Effector memory CD8-positive, alpha-beta T cell (primary cell): ENCODE results near the gene UBAP1L.
"Not testable (repeated sequence)": the region's sequence is repeated elsewhere in the genome, so short reads cannot be mapped to it uniquely, and the experiment has no call there.

Source experiments
- ATAC-seq: fragments of 150-1000 bp; cut with Tn5 transposase; replicated peaks from 2 replicates; pipeline ENCODE4 v1.10.0; 2021; ENCODE audit warnings: mild to moderate bottlenecking, moderate library complexity
- DNase-seq, 3 experiments: peaks; one replicate each; pipeline ENCODE4 v3.0.0; 2021
- H3K27ac Mint-ChIP-seq, 2 donors: one replicate each; pipeline ENCODE4 v1.8.0; 2022; ENCODE audit warnings: mild to moderate bottlenecking in 2 of 2, mixed read lengths in 2 of 2, moderate library complexity in 2 of 2
- H3K27me3 Mint-ChIP-seq, 2 donors: one replicate each; pipeline ENCODE4 v1.8.0; 2022; ENCODE audit warnings: mixed read lengths in 2 of 2
- H3K36me3 Mint-ChIP-seq: one replicate; pipeline ENCODE4 v1.8.0; 2022; ENCODE audit warnings: mild to moderate bottlenecking, moderate library complexity, mixed read lengths; ENCODE audit not compliant: insufficient read depth
- H3K4me1 Mint-ChIP-seq, 2 donors: one replicate each; pipeline ENCODE4 v1.8.0; 2022; ENCODE audit warnings: low read depth in 2 of 2, mixed read lengths in 2 of 2
- H3K4me3 Mint-ChIP-seq, 2 donors: one replicate each; pipeline ENCODE4 v1.8.0; 2022; ENCODE audit warnings: mild to moderate bottlenecking in 2 of 2, mixed read lengths in 2 of 2, moderate library complexity in 2 of 2
- H3K9me3 Mint-ChIP-seq, 2 donors: one replicate each; pipeline ENCODE4 v1.8.0; 2022; ENCODE audit warnings: mixed read lengths in 2 of 2

UBAP1L gene

GRCh38 chr15:65049418-65049840 is 65.6 kb downstream of the UBAP1L start:
- Mint-ChIP-seq H3K9me3 (no peaks in the 10 kb centered on the region), H3K4me3 (peak overlapping the region; percentile 73 to 74), H3K27me3 (peaks cover 7 to 14% of the 10 kb centered on the region in 2 donors), H3K27ac (peak overlapping the region; percentile 19 to 85), H3K4me1 (peaks cover 9 to 14% of the 10 kb centered on the region in 2 donors), H3K36me3 (peaks cover 11% of the 10 kb centered on the region)
- ATAC-seq (peak; percentile 99), DNase-seq (peak; percentile 74 to 75 (median 74))

GRCh38 chr15:65048241-65048640 is 66.8 kb downstream of the UBAP1L start:
- no peak overlapping the region for H3K4me3 Mint-ChIP-seq
- peaks cover 11% of the 10 kb centered on the region for H3K36me3 Mint-ChIP-seq
- H3K27ac Mint-ChIP-seq = no peak overlapping the region
- peaks cover 7 to 14% of the 10 kb centered on the region in 2 donors for H3K27me3 Mint-ChIP-seq
- peaks cover 9 to 14% of the 10 kb centered on the region in 2 donors for H3K4me1 Mint-ChIP-seq
- no peak for ATAC-seq
- DNase-seq = no peak
- no peaks in the 10 kb centered on the region for H3K9me3 Mint-ChIP-seq

- H3K27ac Mint-ChIP-seq = no peak within 1 kb of the TSS
- H3K4me1 Mint-ChIP-seq = peaks cover 7 to 10% of the 10 kb centered on the region in 2 donors
- no peak for ATAC-seq
- H3K9me3 Mint-ChIP-seq = no peaks in the 10 kb centered on the region
- no peak within 1 kb of the TSS for H3K4me3 Mint-ChIP-seq
- H3K27me3 Mint-ChIP-seq = peaks cover 7 to 25% of the 10 kb centered on the region in 2 donors
- H3K36me3 Mint-ChIP-seq = peaks cover 9% of the 10 kb centered on the region
- DNase-seq = no peak
Observed at GRCh38 chr15:65044724-65045481, 70.1 kb downstream of the UBAP1L start, which contains the start of gene SLC51B. Gene SLC51B (plus strand): TSS chr15:65045387. CDS start chr15:65050005, 4,618 bp downstream.

DNA sequence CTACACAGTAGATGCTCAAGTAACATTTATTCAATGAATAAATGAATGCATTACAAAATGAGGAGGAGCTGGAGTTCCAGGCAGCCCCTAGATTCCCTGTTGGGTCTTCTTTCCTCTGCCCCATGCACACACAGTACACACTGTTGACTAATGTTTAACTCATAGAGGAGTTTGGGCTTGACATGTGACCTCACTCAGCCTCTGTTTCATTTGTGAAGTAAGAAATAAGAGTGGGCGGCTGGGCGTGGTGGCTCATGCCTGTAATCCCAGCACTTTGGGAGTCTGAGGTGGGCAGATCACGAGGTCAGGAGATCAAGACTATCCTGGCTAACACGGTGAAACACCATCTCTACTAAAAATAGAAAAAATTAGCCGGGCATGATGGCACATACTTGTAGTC is 70.8 kb downstream of the UBAP1L start:
- H3K9me3 Mint-ChIP-seq, H3K27ac Mint-ChIP-seq, H3K4me1 Mint-ChIP-seq, H3K4me3 Mint-ChIP-seq, ATAC-seq, H3K36me3 Mint-ChIP-seq, DNase-seq: not testable (repeated sequence)
- peaks cover 7 to 25% of the 10 kb centered on the region in 2 donors for H3K27me3 Mint-ChIP-seq

GRCh38 chr15:65042776-65043327 is 72.1 kb downstream of the UBAP1L start:
- ATAC-seq (no peak), DNase-seq (no peak)
- no peaks in the 10 kb centered on the region for H3K4me1 Mint-ChIP-seq
- H3K36me3 Mint-ChIP-seq = no peaks in the 10 kb centered on the region
- no peaks in the 10 kb centered on the region for H3K9me3 Mint-ChIP-seq
- H3K4me3 Mint-ChIP-seq = no peak overlapping the region
- H3K27ac Mint-ChIP-seq = no peak overlapping the region
- peaks cover 7 to 25% of the 10 kb centered on the region in 2 donors for H3K27me3 Mint-ChIP-seq
